ENCODE results near the gene TDRD7.

- TF ChIP-seq CTCF (IDR thresholded peaks at IDR 0.05) (no peak), POLR2A (IDR thresholded peaks at IDR 0.05) (no peak)
Measured at GRCh38 chr9:97386265-97386633, 25.6 kb upstream of the TDRD7 start.

All from prostate gland (tissue), 2 donors.